Activated CD4-positive, alpha-beta T cell treated with anti-CD3 and anti-CD28 coated beads, Interleukin-2, Interleukin-6, amounts not matched to agents 100 ng/mL and 50 ng/mL, durations not matched to agents 16 hours and 8 hours (primary cell): ENCODE data around the gene TP53TG5.
A peak's percentile ranks its signal among the peaks of the same experiment; 100 is the strongest.

Experiments used
- DNase-seq: peaks from one replicate; pipeline ENCODE4 v3.0.0-alpha.2; 2020

TP53TG5 gene

GRCh38 chr20:45378191-45378590 lies at the start of gene TP53TG5:
TP53TG5 (minus strand) TSS chr20:45378325; CDS start chr20:45378236, 89 bp downstream.
- no peak for DNase-seq

- no peak for DNase-seq
These were observed 49.4 kb upstream of the TP53TG5 start for GRCh38 chr20:45427236-45428149.

GRCh38 chr20:45426320-45427016 lies 48.3 kb upstream of the TP53TG5 start:
- DNase-seq, result no peak

- DNase-seq, result no peak
These were observed 47.4 kb upstream of the TP53TG5 start for GRCh38 chr20:45425561-45425960.

GRCh38 chr20:45423700-45424099 lies 45.6 kb upstream of the TP53TG5 start:
- DNase-seq, result no peak

GRCh38 chr20:45420125-45420524 lies 42.0 kb upstream of the TP53TG5 start:
- DNase-seq, result no peak

- DNase-seq, result peak; percentile 63
These were observed 41.3 kb upstream of the TP53TG5 start for GRCh38 chr20:45419188-45420091.

GRCh38 chr20:45416917-45417316 lies 38.8 kb upstream of the TP53TG5 start:
- no peak for DNase-seq

GRCh38 chr20:45415822-45416637 lies 37.9 kb upstream of the TP53TG5 start, which contains the start of gene PIGT:
PIGT (plus strand) TSS chr20:45416141; CDS start chr20:45416157, 16 bp downstream.
- DNase-seq, result peak; percentile 93

GRCh38 chr20:45413479-45413878 lies 35.4 kb upstream of the TP53TG5 start:
- DNase-seq, result no peak

GRCh38 chr20:45412653-45413052 lies 34.5 kb upstream of the TP53TG5 start:
- no peak for DNase-seq

GRCh38 chr20:45410887-45411286 lies 32.8 kb upstream of the TP53TG5 start:
- no peak for DNase-seq

GRCh38 chr20:45409521-45410272 lies 31.6 kb upstream of the TP53TG5 start:
- no peak for DNase-seq

GRCh38 chr20:45408646-45409213 lies 30.6 kb upstream of the TP53TG5 start:
- DNase-seq, result no peak

- no peak for DNase-seq
These were observed 29.9 kb upstream of the TP53TG5 start, which contains the start of gene DBNDD2 for GRCh38 chr20:45407783-45408645. DBNDD2 (plus strand) TSS chr20:45408289; CDS start chr20:45408468, 179 bp downstream.

GRCh38 chr20:45407067-45407745 lies 29.1 kb upstream of the TP53TG5 start:
- DNase-seq, result no peak

- peak; percentile 37 for DNase-seq
These were observed 28.3 kb upstream of the TP53TG5 start for GRCh38 chr20:45406260-45407066.
